Caco-2 (cell line): ENCODE results near the gene NCKAP5. TPM values are rescaled to one million over a fixed set of nuclear protein-coding genes. Genes with fewer than 3 reads are reported as not detected.

ENCODE experiments used
- BruUV-seq: library from RNA; stranded (reverse); fragments of 400-500 nt; replicated peaks from 2 replicates; lab custom pipeline; 2021; lab: Mats Ljungman, UMichigan
- CTCF ChIA-PET: fragments of 300-600 bp; sonication (Branson Sonifier 250); formaldehyde crosslinking; loops from one replicate; lab custom pipeline; 2022; ENCODE audit warnings: antibody characterized with exemption; lab: Charles Lee
- POLR2A ChIA-PET: fragments of 300-600 bp; sonication (Branson Sonifier 250); formaldehyde crosslinking; loops from one replicate; lab custom pipeline; 2022; ENCODE audit warnings: antibody characterized with exemption; lab: Charles Lee
- DNase-seq, 2 experiments: peaks; one replicate each; pipeline versions ENCODE4 v3.0.0 to v3.0.0-alpha.2; 2020 to 2022
- H3K27me3 ChIP-seq: replicated peaks from 2 replicates; pipeline ENCODE4 v1.6.0; 2011; ENCODE audit warnings: low read length; ENCODE audit not compliant: control insufficient read depth, insufficient read depth
- H3K36me3 ChIP-seq: 2 replicates; pipeline ENCODE4 v1.5.1; 2011; ENCODE audit warnings: low read length; ENCODE audit not compliant: control insufficient read depth, insufficient read depth
- H3K4me1 ChIP-seq: fragments of 250-450 bp; sonication (Bioruptor Pico); 2 replicates; pipeline ENCODE4 v1.5.1; 2020; ENCODE audit warnings: mild to moderate bottlenecking
- H3K4me3 ChIP-seq: 2 replicates; pipeline ENCODE4 v1.5.1; 2011; ENCODE audit warnings: low read depth, mild to moderate bottlenecking, control low read depth, low read length
- H3K9me3 ChIP-seq: fragments of 250-450 bp; sonication (Bioruptor Pico); 2 replicates; pipeline ENCODE4 v1.5.1; 2020; ENCODE audit warnings: mild to moderate bottlenecking, moderate library complexity
- H3K27ac Mint-ChIP-seq: one replicate; pipeline ENCODE4 v1.8.0; 2022; ENCODE audit warnings: mixed read lengths; ENCODE audit not compliant: unreplicated experiment
- H3K27me3 Mint-ChIP-seq: one replicate; pipeline ENCODE4 v1.8.0; 2022; ENCODE audit warnings: mixed read lengths; ENCODE audit not compliant: insufficient read depth, unreplicated experiment
- H3K36me3 Mint-ChIP-seq: one replicate; pipeline ENCODE4 v1.8.0; 2022; ENCODE audit warnings: mild to moderate bottlenecking, mixed read lengths; ENCODE audit not compliant: insufficient read depth, unreplicated experiment
- H3K4me1 Mint-ChIP-seq: one replicate; pipeline ENCODE4 v1.8.0; 2022; ENCODE audit warnings: low read depth, mixed read lengths; ENCODE audit not compliant: unreplicated experiment
- H3K4me3 Mint-ChIP-seq: one replicate; pipeline ENCODE4 v1.8.0; 2022; ENCODE audit warnings: mild to moderate bottlenecking, moderate library complexity, mixed read lengths; ENCODE audit not compliant: unreplicated experiment
- H3K9me3 Mint-ChIP-seq: one replicate; pipeline ENCODE4 v1.8.0; 2022; ENCODE audit warnings: mixed read lengths; ENCODE audit not compliant: unreplicated experiment
- CTCF ChIP-seq, 2 experiments: fragments of 200-600 bp in 1 of 2; IDR thresholded peaks; 1 replicate in 1 of 2; 2 replicates in 1 of 2; pipeline versions ENCODE4 v1.5.1 to v1.8.0; 2011 to 2022; ENCODE audit warnings: antibody characterized with exemption in 1 of 2, control low read depth in 1 of 2, inconsistent platforms in 1 of 2, low read depth in 1 of 2, low read length in 1 of 2, mild to moderate bottlenecking in 1 of 2, moderate library complexity in 1 of 2; ENCODE audit not compliant: insufficient read depth in 1 of 2, severe bottlenecking in 1 of 2, unreplicated experiment in 1 of 2
- intact Hi-C: fragments of 100-400 bp; cut with micrococcal nuclease; formaldehyde crosslinking; loops from one replicate; pipeline ENCODE4 v1.10.0; 2022; ENCODE audit not compliant: unreplicated experiment
- total RNA-seq: library from RNA; stranded (reverse); gene quantifications from 2 replicates; pipeline ENCODE4 v1.2.3, GENCODE V29; 2022

NCKAP5 gene
- total RNA-seq, 1 experiment from 2014 or later = 3.8 TPM

- Histone ChIP-seq H3K9me3 (no peaks in the 10 kb centered on the region), H3K4me3 (no peak overlapping the region), H3K36me3 (no peaks in the 10 kb centered on the region), H3K4me1 (no peaks in the 10 kb centered on the region), H3K27me3 (no peaks in the 10 kb centered on the region)
- TF ChIP-seq CTCF (IDR thresholded peaks at IDR 0.05; ENCODE audit: insufficient read depth in 1 of 2, low read depth in 1 of 2, low read length in 1 of 2, severe bottlenecking in 1 of 2, unreplicated experiment in 1 of 2) = no peak
- Mint-ChIP-seq H3K27ac (no peak overlapping the region), H3K27me3 (peaks cover 5% of the 10 kb centered on the region), H3K4me3 (no peak overlapping the region), H3K36me3 (no peaks in the 10 kb centered on the region), H3K4me1 (no peaks in the 10 kb centered on the region), H3K9me3 (no peaks in the 10 kb centered on the region)
- intact Hi-C loops = no loop called here
- ChIA-PET POLR2A (no interaction called here), CTCF (no interaction called here)
- DNase-seq = no peak
- no TSS peak for BruUV-seq
These were observed 458.5 kb downstream of the NCKAP5 start for GRCh38 chr2:133109772-133110171.

DNA sequence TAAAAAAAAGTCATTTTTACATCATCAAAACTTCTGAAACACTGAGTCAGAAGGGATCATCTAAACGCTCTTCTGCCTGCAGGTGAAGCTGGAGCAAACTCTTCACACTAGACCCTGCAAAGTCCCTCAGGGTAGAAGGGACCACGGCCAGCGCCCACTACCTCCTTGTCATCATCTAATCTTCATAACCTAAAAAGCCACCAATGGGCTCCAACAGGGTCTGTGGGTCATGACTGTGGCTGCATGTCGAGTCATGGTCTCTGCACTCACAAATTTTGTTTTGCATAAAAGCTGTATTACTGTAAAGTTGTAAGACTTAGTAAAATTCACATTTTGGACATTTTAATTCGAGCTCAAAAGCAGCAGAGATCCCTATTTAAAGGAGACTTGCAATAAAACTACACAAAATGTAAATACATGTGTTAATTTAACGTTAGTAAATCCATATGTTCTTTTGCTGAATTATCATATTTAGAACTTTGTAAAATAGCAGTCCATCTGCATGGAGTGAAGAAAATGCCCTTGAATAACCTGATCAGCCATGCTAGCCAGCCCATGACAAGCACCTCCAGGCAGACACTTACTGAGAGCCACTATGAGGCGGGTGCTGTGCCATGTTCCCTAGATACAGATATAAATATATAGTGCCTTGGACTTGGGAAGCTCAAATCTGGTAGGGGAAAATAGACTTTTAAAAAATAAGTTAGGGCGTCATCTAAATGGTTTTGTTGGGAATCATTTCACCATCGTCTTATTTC, 461.0 kb downstream of the NCKAP5 start:
- peaks cover 5% of the 10 kb centered on the region for H3K27me3 Mint-ChIP-seq
- H3K27me3 ChIP-seq = no peaks in the 10 kb centered on the region
- POLR2A ChIA-PET = no interaction called here
- no peaks in the 10 kb centered on the region for H3K4me1 Mint-ChIP-seq
- H3K27ac Mint-ChIP-seq = no peak overlapping the region
- no peaks in the 10 kb centered on the region for H3K36me3 Mint-ChIP-seq
- H3K4me3 ChIP-seq = no peak overlapping the region
- H3K9me3 Mint-ChIP-seq = no peaks in the 10 kb centered on the region
- no peaks in the 10 kb centered on the region for H3K9me3 ChIP-seq
- no peak overlapping the region for H3K4me3 Mint-ChIP-seq
- CTCF ChIA-PET = no interaction called here
- BruUV-seq = no TSS peak
- intact Hi-C loops = no loop called here
- H3K4me1 ChIP-seq = no peaks in the 10 kb centered on the region
- H3K36me3 ChIP-seq = no peaks in the 10 kb centered on the region
- no peak for DNase-seq
- no peak for TF ChIP-seq CTCF (IDR thresholded peaks at IDR 0.05; ENCODE audit: insufficient read depth in 1 of 2, low read depth in 1 of 2, low read length in 1 of 2, severe bottlenecking in 1 of 2, unreplicated experiment in 1 of 2)

DNA sequence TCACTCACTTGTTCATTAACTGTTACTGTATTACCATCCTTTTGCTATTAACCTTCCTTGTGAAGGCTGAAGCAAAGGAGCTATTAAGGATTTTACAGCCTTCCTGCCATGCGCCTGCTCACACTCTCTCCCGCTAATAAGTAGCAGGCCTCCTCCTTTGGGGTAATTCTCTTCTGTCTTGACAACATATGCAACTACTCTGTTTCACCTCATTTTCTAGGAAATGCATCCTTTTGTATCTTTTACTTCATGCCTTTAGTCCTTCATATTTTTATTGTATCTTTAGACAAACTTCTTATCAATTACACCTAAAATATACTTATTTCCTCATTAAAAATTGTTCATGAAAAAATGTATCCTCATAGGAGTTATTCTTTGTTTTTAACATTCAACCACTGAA, 463.4 kb downstream of the NCKAP5 start:
- no peak for TF ChIP-seq CTCF (IDR thresholded peaks at IDR 0.05; ENCODE audit: insufficient read depth in 1 of 2, low read depth in 1 of 2, low read length in 1 of 2, severe bottlenecking in 1 of 2, unreplicated experiment in 1 of 2)
- no peaks in the 10 kb centered on the region for H3K36me3 Mint-ChIP-seq
- H3K9me3 Mint-ChIP-seq = no peaks in the 10 kb centered on the region
- Histone ChIP-seq H3K9me3 (no peaks in the 10 kb centered on the region), H3K4me3 (no peak overlapping the region), H3K4me1 (no peaks in the 10 kb centered on the region), H3K36me3 (no peaks in the 10 kb centered on the region), H3K27me3 (no peaks in the 10 kb centered on the region)
- H3K4me1 Mint-ChIP-seq = no peaks in the 10 kb centered on the region
- H3K27me3 Mint-ChIP-seq = peaks cover 2% of the 10 kb centered on the region
- POLR2A ChIA-PET = no interaction called here
- intact Hi-C loops = no loop called here
- BruUV-seq = no TSS peak
- CTCF ChIA-PET = no interaction called here
- DNase-seq = no peak
- H3K4me3 Mint-ChIP-seq = no peak overlapping the region
- H3K27ac Mint-ChIP-seq = no peak overlapping the region
